GM19240 (cell line): Measurements from ENCODE around the gene PAPOLA.

Experiments used
- DNase-seq: peaks from one replicate; pipeline ENCODE4 v3.0.0; 2011; ENCODE audit warnings: low spot score; ENCODE audit not compliant: insufficient read length

The PAPOLA gene

GRCh38 chr14:96564389-96564788 is 62.2 kb downstream of the PAPOLA start:
- DNase-seq = no peak

GRCh38 chr14:96565811-96566210 is 63.6 kb downstream of the PAPOLA start:
- no peak for DNase-seq

GRCh38 chr14:96567289-96567899 is 65.2 kb downstream of the PAPOLA start:
- no peak for DNase-seq

DNA sequence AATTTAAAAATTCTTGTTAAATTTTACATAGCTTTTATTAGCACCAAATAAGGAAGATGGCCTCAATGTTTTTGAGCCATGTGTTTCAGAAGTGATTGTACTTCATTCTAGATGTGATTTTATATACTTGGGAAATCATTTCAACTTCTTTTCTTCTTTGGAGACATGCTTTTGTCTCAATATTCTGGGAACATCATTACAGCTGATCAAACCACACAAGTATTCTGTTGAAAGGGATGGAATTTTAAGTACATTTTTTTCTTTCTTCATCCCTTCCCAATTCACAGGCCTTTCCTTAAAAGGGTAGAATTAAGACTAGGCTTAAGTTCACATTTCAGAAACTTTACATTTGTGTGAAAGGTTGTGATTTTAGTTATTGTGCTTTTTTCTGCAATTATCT is 66.4 kb downstream of the PAPOLA start:
- no peak for DNase-seq

DNA sequence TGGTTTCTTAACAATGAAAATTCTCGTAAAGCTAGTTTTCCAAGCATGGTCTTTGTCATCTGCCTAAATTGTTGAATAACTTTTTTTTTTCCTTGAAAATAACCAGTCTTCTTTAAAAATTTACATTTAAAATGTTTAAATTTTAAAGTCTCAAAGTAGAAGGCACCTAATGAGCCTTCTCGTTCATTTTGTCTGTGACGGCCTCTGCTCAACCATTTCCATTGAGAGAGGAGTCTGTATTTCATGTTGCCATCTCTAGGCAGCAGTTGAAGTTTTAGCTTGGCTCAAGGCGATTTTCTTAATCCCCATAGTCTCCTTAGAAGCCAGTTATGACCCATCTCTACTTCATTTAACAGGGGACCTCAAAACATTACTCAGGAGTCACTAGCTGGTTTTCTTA is 69.1 kb downstream of the PAPOLA start:
- no peak for DNase-seq

DNA sequence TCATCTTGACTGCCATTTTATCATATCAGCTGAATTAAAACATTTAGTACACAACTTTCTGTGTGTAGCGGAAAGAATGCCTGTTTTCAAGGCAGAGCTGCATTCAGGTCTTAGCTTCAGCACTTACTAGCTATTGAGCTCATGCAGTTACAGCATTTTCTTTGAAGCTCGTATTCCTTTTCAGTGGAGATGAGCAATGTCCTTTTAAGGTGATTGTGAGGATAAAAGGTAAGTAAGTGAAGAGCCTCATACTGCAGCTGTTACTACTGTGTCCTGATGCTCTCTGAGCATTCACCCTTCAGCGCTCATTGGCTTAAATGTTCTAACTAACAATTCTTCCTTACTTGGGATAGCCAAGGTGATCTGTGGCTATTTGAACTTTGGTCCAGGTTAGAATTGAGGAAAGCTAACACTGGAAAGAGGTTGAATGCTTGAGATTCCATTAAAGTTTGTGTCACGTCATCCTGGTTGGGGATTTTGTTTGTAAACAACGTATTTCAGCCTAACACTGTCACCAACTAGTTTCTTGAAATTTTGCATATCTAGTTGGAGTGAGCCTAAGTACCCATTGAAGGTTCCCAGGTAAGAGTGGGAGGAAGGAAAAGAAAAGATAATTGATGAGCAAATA is 71.4 kb downstream of the PAPOLA start:
- no peak for DNase-seq

- DNase-seq = no peak
Measured at GRCh38 chr14:96574171-96574632, 72.0 kb downstream of the PAPOLA start.

DNA sequence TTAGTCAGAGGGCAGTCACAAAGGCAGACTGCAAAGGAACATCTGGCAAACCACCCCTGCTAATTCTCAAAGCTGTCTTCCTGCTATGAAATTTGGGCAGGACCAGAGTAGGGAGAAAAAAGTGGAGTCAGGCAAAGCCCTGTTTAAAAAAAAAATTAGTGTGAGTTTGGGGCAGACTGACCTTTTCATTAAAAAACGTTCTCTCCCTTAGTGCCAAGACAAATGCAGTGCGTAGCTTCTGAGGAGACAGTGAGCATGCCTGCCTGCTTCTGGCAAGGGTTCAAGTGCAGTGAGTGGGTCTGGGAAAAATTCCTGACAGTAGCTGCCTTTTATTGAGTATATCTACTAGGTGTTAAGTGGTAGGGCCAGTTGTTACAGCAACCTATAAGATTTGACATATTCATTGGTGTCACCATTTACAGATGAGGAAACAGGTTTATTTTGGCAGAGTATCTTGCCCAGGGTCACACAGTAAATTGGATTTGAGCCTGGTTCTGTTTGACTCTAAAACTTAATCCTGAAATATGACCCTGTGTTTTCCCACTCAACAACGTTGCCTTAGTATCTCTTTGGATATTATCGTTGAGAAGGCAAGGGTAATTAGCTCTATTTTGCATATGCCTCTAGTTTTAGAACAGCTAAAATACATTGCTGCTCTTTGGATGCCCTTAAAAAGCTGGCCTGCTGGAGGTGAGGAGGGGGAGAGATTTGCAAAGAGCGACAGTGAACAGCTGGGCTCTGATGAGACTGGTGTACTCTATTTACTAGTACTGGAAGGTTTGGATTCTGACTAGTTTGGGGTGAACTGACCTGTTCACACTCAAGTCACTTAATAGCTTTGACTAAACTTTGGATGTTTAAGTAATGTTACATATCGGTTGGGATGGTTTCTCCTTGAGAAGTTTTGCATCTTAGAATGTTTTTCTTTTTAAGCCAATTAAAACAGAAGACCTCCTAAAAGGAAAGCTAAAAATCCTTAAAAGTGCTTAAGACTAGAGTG is 72.8 kb downstream of the PAPOLA start:
- no peak for DNase-seq

DNA sequence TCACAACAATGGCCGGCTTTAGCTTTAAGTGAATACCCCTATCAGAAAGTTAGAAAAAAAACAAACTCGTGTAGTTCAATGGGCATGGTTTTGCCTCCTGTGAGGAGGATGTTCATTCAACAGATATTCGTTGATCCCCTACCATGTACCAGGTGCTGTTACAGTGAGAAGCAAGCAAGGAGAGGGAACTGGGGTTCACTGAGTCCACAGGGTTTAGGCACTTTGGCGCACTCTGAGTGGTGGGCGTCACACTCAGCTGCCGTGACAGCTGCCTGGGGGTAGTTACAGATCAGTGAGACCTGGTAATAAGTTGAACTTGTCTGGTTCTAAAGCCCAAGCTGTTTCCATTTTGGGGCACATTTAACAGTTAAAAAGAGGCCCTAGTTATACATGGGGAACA is 74.2 kb downstream of the PAPOLA start:
- no peak for DNase-seq

DNA sequence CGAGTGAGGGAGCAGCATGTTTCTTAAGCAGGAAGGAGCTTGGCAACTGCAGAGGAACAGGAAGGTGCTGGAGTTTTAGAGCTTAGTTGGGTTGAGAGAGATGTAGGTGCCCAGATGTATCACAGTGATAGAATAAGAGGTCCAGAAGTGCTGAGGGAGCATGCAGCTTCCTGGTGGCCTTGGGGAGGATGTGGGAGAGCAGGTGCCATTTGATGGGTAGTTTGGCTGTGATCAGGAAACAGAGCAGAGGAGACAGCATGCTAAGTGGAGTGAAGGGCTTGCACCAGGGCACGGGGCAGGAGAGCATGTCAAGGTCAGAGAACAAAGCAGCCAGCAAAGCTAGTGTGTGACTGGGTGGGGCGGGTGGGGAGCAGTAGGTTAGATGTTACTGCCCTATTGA is 74.8 kb downstream of the PAPOLA start:
- no peak for DNase-seq

GRCh38 chr14:96578619-96579018 is 76.4 kb downstream of the PAPOLA start:
- DNase-seq = no peak

DNA sequence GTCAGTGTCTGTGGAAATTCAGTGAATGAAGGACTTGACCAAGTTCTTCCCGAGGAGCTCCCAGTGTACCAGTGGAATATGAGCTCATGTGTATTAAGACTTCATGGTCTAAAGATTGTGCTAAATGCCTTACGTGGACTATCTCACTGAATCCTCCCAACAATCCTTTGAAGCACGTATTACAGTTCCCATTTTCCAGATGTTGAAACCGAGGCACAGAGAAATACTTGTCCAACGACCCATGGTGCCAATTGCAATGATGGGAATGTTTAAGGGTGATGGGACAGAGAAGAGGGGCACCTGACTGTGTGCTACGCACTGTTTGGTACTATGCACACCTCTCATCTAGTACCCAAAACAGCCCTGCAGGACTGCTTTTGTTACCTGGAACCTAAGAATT is 77.2 kb downstream of the PAPOLA start:
- no peak for DNase-seq

- no peak for DNase-seq
Measured at GRCh38 chr14:96579855-96580254, 77.7 kb downstream of the PAPOLA start.

GRCh38 chr14:96580566-96580965 is 78.4 kb downstream of the PAPOLA start:
- no peak for DNase-seq

GRCh38 chr14:96581026-96581425 is 78.8 kb downstream of the PAPOLA start:
- DNase-seq = no peak

- no peak for DNase-seq
Measured at GRCh38 chr14:96581902-96582301, 79.7 kb downstream of the PAPOLA start.

- no peak for DNase-seq
Measured at GRCh38 chr14:96582411-96582961, 80.3 kb downstream of the PAPOLA start.

DNA sequence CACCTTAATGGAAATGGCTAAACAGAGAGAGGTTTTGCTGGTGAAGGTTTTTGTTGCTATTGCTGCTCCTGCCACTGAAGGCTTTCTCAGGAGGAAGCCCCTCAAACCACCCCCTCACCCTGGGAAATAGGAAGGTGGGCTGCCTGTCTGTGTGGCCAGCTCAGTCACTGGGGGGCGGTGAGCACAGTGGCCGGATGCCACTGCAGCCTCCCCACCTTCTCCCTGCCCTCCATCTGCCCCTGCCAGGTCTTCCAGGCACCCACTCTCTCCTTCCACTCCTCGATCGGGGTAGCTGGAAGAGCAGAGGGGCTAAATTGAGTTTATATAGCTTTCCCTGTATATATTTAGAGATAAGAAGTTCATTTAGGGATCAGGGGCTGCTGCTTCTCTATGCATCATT is 80.8 kb downstream of the PAPOLA start:
- DNase-seq = no peak

DNA sequence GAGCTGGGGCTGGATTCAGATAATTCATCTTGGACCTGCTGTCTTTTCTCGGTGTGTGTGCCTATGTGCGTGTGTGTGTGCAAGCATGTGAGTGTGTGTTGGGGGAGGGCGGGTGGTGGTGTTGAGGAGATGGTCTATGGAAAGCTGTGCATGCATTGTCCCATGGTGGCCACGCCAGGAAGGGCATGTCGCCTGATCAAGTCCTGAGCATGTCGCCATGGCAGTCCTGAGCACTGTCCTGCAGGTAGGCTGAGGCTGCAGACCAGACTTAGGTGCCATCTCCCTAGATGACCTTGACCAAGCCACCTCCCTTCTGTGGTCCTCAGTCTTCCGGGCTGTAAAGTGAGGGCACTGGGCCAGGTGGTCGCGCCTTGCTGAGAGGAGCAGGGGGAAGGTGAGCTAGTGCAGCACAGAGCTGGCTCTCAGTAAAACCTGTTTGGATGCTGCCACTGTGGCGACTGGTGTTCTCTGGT is 81.4 kb downstream of the PAPOLA start:
- no peak for DNase-seq

DNA sequence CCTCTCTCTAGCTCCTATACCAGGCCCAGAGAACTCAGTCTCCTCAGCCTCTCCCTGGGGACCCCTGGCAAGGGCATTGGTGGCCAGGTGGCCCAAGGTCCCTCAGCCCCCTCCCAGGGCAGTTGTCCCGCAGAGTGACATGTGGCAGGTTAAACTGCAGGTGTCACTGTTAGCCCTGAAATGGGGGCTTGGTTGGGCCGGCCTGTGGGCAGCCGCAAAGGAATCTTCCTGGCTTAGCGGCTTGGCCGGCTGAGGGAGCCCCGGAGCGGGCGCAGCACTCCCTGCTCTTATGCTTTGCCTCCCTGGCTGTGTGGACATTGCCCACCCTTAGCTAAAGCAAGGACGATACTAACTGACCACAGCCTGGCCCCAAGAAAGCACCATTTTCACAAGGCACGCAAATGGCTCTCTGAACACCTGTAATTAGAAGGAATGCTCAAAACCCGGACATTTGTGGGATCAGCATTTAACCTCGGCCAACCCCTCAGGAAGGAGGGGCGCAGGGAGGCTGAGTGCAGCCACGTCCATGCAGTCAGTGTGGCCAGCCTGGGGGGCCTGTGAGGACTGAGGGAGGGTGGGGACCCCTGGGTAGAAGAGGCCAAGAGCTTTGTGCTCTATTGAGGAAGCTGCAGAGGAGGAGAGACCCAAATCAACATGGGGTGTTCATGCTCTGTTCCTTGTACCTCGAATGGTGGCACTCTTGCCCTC is 82.2 kb downstream of the PAPOLA start:
- no peak for DNase-seq
